ENCODE data around the gene PNMA8B.

Gene PNMA8B

GRCh38 chr19:46452186-46452585 lies 43.5 kb downstream of the PNMA8B start:
- no peaks in the 10 kb centered on the region for H3F3A ChIP-seq (ENCODE audit: insufficient read depth, low read length)

DNA sequence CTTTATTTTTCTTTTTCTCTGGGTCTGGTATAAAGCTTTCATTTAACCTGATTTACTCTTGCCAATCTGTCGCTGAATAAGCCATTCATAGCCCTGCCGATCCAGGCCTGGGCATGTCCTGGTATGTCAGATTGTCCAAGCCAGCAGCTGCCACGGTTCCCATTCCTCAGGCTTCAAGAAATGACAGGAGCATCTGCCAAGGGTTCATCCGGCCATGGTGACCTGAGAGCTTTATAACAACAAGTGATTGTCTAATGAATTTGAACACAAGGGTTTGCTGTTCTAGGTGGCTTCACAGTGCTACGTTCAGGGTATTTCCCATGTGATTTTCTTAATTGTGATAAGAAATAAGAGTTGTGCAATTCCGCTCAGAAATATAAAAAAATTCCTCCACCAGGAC lies 44.3 kb downstream of the PNMA8B start:
- Histone ChIP-seq H3K4me1 (ENCODE audit: low read length) (no peaks in the 10 kb centered on the region), H3K4me3 (ENCODE audit: low read length) (no peak overlapping the region), H3K27me3 (replicated peaks; ENCODE audit: insufficient read depth, low read length) (peaks cover 80% of the 10 kb centered on the region)

More at GRCh38 chr19:46452186-46452585, 43.5 kb downstream of the PNMA8B start:
- H3K27ac ChIP-seq (ENCODE audit: low read length): no peak overlapping the region
- TF ChIP-seq EZH2 (optimal IDR thresholded peaks at IDR 0.05; ENCODE audit: low read depth, low read length) (no peak), EZH2phosphoT487 (IDR thresholded peaks at IDR 0.05; ENCODE audit: low read length) (no peak)
- TF ChIP-seq, protein P1, sequence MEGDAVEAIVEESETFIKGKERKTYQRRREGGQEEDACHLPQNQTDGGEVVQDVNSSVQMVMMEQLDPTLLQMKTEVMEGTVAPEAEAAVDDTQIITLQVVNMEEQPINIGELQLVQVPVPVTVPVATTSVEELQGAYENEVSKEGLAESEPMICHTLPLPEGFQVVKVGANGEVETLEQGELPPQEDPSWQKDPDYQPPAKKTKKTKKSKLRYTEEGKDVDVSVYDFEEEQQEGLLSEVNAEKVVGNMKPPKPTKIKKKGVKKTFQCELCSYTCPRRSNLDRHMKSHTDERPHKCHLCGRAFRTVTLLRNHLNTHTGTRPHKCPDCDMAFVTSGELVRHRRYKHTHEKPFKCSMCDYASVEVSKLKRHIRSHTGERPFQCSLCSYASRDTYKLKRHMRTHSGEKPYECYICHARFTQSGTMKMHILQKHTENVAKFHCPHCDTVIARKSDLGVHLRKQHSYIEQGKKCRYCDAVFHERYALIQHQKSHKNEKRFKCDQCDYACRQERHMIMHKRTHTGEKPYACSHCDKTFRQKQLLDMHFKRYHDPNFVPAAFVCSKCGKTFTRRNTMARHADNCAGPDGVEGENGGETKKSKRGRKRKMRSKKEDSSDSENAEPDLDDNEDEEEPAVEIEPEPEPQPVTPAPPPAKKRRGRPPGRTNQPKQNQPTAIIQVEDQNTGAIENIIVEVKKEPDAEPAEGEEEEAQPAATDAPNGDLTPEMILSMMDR (IDR thresholded peaks at IDR 0.05; ENCODE audit: low read length): no peak
- no peaks in the 10 kb centered on the region for H3K9me2 ChIP-seq (replicated peaks; ENCODE audit: insufficient read depth, low read length)
- H3K4me2 ChIP-seq (ENCODE audit: low read depth, low read length): no peak overlapping the region
- no peak overlapping the region for H3K9ac ChIP-seq (ENCODE audit: low read length)
- no peaks in the 10 kb centered on the region for H3K36me3 ChIP-seq (replicated peaks; ENCODE audit: insufficient read depth, low read length)
- H3K9me3 ChIP-seq (replicated peaks; ENCODE audit: insufficient read depth, low read length): no peaks in the 10 kb centered on the region
- no peak overlapping the region for H3K4me3 ChIP-seq (ENCODE audit: low read length)
- DNase-seq: no peak
- H3K4me1 ChIP-seq (ENCODE audit: low read length): no peaks in the 10 kb centered on the region
- H2AFZ ChIP-seq (ENCODE audit: low read length): no peak overlapping the region
- H3K27me3 ChIP-seq (replicated peaks; ENCODE audit: insufficient read depth, low read length): peaks cover 79% of the 10 kb centered on the region
- no peaks in the 10 kb centered on the region for H4K20me1 ChIP-seq (ENCODE audit: insufficient read depth, low read length)
- no peaks in the 10 kb centered on the region for H3K79me2 ChIP-seq (ENCODE audit: low read length)

GRCh38 chr19:46450737-46451136 lies 44.9 kb downstream of the PNMA8B start:
- Histone ChIP-seq H3F3A (ENCODE audit: insufficient read depth, low read length) (no peaks in the 10 kb centered on the region), H3K36me3 (replicated peaks; ENCODE audit: insufficient read depth, low read length) (no peaks in the 10 kb centered on the region), H3K27me3 (replicated peaks; ENCODE audit: insufficient read depth, low read length) (peaks cover 80% of the 10 kb centered on the region), H3K9me2 (replicated peaks; ENCODE audit: insufficient read depth, low read length) (no peaks in the 10 kb centered on the region), H3K27ac (ENCODE audit: low read length) (no peak overlapping the region), H3K4me2 (ENCODE audit: low read depth, low read length) (no peak overlapping the region), H3K79me2 (ENCODE audit: low read length) (no peaks in the 10 kb centered on the region), H4K20me1 (ENCODE audit: insufficient read depth, low read length) (no peaks in the 10 kb centered on the region), H3K4me3 (ENCODE audit: low read length) (no peak overlapping the region), H3K9ac (ENCODE audit: low read length) (no peak overlapping the region), H3K9me3 (replicated peaks; ENCODE audit: insufficient read depth, low read length) (no peaks in the 10 kb centered on the region), H2AFZ (ENCODE audit: low read length) (no peak overlapping the region), H3K4me1 (ENCODE audit: low read length) (no peaks in the 10 kb centered on the region)
- TF ChIP-seq, protein P1 (IDR thresholded peaks at IDR 0.05; ENCODE audit: low read length): no peak
- no peak for TF ChIP-seq EZH2phosphoT487 (IDR thresholded peaks at IDR 0.05; ENCODE audit: low read length)
- DNase-seq: no peak

More for the DNA sequence above, 44.3 kb downstream of the PNMA8B start:
- Histone ChIP-seq H3K4me2 (ENCODE audit: low read depth, low read length) (no peak overlapping the region), H3K9me3 (replicated peaks; ENCODE audit: insufficient read depth, low read length) (no peaks in the 10 kb centered on the region), H3K9ac (ENCODE audit: low read length) (no peak overlapping the region), H3K79me2 (ENCODE audit: low read length) (no peaks in the 10 kb centered on the region), H2AFZ (ENCODE audit: low read length) (no peak overlapping the region), H3K9me2 (replicated peaks; ENCODE audit: insufficient read depth, low read length) (no peaks in the 10 kb centered on the region), H3K36me3 (replicated peaks; ENCODE audit: insufficient read depth, low read length) (no peaks in the 10 kb centered on the region), H3K27ac (ENCODE audit: low read length) (no peak overlapping the region), H3F3A (ENCODE audit: insufficient read depth, low read length) (no peaks in the 10 kb centered on the region), H4K20me1 (ENCODE audit: insufficient read depth, low read length) (no peaks in the 10 kb centered on the region)
- no peak for TF ChIP-seq EZH2phosphoT487 (IDR thresholded peaks at IDR 0.05; ENCODE audit: low read length)
- no peak for TF ChIP-seq EZH2 (optimal IDR thresholded peaks at IDR 0.05; ENCODE audit: low read depth, low read length)
- TF ChIP-seq, protein P1 (IDR thresholded peaks at IDR 0.05; ENCODE audit: low read length): no peak
- DNase-seq: no peak

Measured in MM.1S (cell line).